Astrocyte of the spinal cord (primary cell): ENCODE results near the gene FBXO45.

Experiments used
- DNase-seq: peaks from one replicate; pipeline ENCODE4 v3.0.0; 2011; ENCODE audit warnings: low read depth, low spot score
- H3K4me3 ChIP-seq: 2 replicates; pipeline ENCODE4 v1.5.1; 2011; ENCODE audit warnings: low read depth, mild to moderate bottlenecking, low read length, moderate library complexity
- CTCF ChIP-seq: IDR thresholded peaks from 2 replicates; pipeline ENCODE4 v1.5.1; 2012; ENCODE audit warnings: low read depth, mild to moderate bottlenecking, low read length, inconsistent platforms
- in situ Hi-C: cut with HindIII; loops from 2 replicates; pipeline ENCODE4 v1.10.0; 2017; ENCODE audit warnings: low sequenced_read_pairs

Gene FBXO45

GRCh38 chr3:196602673-196603072 is 34.2 kb downstream of the FBXO45 start:
- no peak for DNase-seq
- H3K4me3 ChIP-seq: no peak overlapping the region
- in situ Hi-C loops: no loop called here
- TF ChIP-seq CTCF: no peak

GRCh38 chr3:196603683-196604082 is 35.2 kb downstream of the FBXO45 start:
- TF ChIP-seq CTCF: no peak
- in situ Hi-C loops: no loop called here
- no peak for DNase-seq
- H3K4me3 ChIP-seq: no peak overlapping the region

- no peak for DNase-seq
- no peak for TF ChIP-seq CTCF
- in situ Hi-C loops: no loop called here
- H3K4me3 ChIP-seq: no peak overlapping the region
Observed at GRCh38 chr3:196604548-196604947, 36.1 kb downstream of the FBXO45 start.

- no peak overlapping the region for H3K4me3 ChIP-seq
- in situ Hi-C loops: no loop called here
- TF ChIP-seq CTCF: no peak
- DNase-seq: no peak
Observed at GRCh38 chr3:196608693-196609092, 40.2 kb downstream of the FBXO45 start.

- TF ChIP-seq CTCF: peak; percentile 83
- in situ Hi-C loops: no loop called here
- peak; percentile 76 for DNase-seq
- no peak overlapping the region for H3K4me3 ChIP-seq
Observed at GRCh38 chr3:196609343-196609775, 40.9 kb downstream of the FBXO45 start.

- in situ Hi-C loops: no loop called here
- no peak for DNase-seq
- no peak for TF ChIP-seq CTCF
- no peak overlapping the region for H3K4me3 ChIP-seq
Observed at GRCh38 chr3:196609805-196610515, 41.5 kb downstream of the FBXO45 start.
